Neural progenitor cell (in vitro differentiated cells): ENCODE data around the gene PC. TPM values are rescaled to one million over a fixed set of nuclear protein-coding genes. Genes with fewer than 3 reads are reported as not detected.

Experiments used
- DNase-seq: peaks from one replicate; pipeline ENCODE4 v3.0.0-alpha.2; 2016; ENCODE audit warnings: low spot score
- H2AFZ ChIP-seq: fragments of 200-600 bp; sonication (generic); replicated peaks from 2 replicates; pipeline ENCODE4 v1.6.1; 2016; ENCODE audit warnings: antibody characterized with exemption
- H3F3A ChIP-seq: fragments of 200-600 bp; sonication (generic); 2 replicates; pipeline ENCODE4 v1.6.1; 2016; ENCODE audit warnings: antibody characterized with exemption, low read depth
- H3K27ac ChIP-seq: fragments of 200-600 bp; sonication (generic); 2 replicates; pipeline ENCODE4 v1.5.1; 2016; ENCODE audit warnings: mild to moderate bottlenecking
- H3K27me3 ChIP-seq: fragments of 200-600 bp; sonication (generic); 2 replicates; pipeline ENCODE4 v1.6.1; 2016; ENCODE audit warnings: mild to moderate bottlenecking, moderate library complexity
- H3K36me3 ChIP-seq: fragments of 200-600 bp; sonication (generic); 2 replicates; pipeline ENCODE4 v1.5.1; 2016
- H3K4me1 ChIP-seq: fragments of 200-600 bp; sonication (generic); 2 replicates; pipeline ENCODE4 v1.6.1; 2016; ENCODE audit warnings: mixed run types
- H3K4me2 ChIP-seq: fragments of 200-600 bp; sonication (generic); 2 replicates; pipeline ENCODE4 v1.6.1; 2016
- H3K4me3 ChIP-seq: fragments of 200-600 bp; sonication (generic); 2 replicates; pipeline ENCODE4 v1.5.1; 2016
- H3K79me2 ChIP-seq: fragments of 200-600 bp; sonication (generic); 2 replicates; pipeline ENCODE4 v1.6.1; 2016; ENCODE audit warnings: low read depth
- H3K9ac ChIP-seq: fragments of 200-600 bp; sonication (generic); 2 replicates; pipeline ENCODE4 v1.6.1; 2016
- H3K9me3 ChIP-seq: fragments of 200-600 bp; sonication (generic); 2 replicates; pipeline ENCODE4 v1.5.1; 2016; ENCODE audit warnings: low read depth
- H4K20me1 ChIP-seq: fragments of 200-600 bp; sonication (generic); 2 replicates; pipeline ENCODE4 v1.6.1; 2016; ENCODE audit warnings: low read depth
- H3K27ac Mint-ChIP-seq: 3 replicates; pipeline ENCODE4 v1.8.0; 2021; ENCODE audit warnings: mixed read lengths
- H3K27me3 Mint-ChIP-seq: 2 replicates; pipeline ENCODE4 v1.8.0; 2022; ENCODE audit warnings: low read depth, mild to moderate bottlenecking, inconsistent platforms, moderate library complexity, mixed read lengths; ENCODE audit not compliant: insufficient read depth
- H3K36me3 Mint-ChIP-seq: 3 replicates; pipeline ENCODE4 v1.8.0; 2021; ENCODE audit warnings: mixed read lengths
- H3K4me1 Mint-ChIP-seq: 3 replicates; pipeline ENCODE4 v1.8.0; 2021; ENCODE audit warnings: mixed read lengths
- H3K4me3 Mint-ChIP-seq: 3 replicates; pipeline ENCODE4 v1.8.0; 2021; ENCODE audit warnings: mild to moderate bottlenecking, moderate library complexity, mixed read lengths
- H3K9me3 Mint-ChIP-seq: 3 replicates; pipeline ENCODE4 v1.8.0; 2020; ENCODE audit warnings: mixed read lengths
- CTCF ChIP-seq: fragments of 200-600 bp; sonication (generic); IDR thresholded peaks from 2 replicates; pipeline ENCODE4 v1.5.1; 2017; ENCODE audit warnings: antibody characterized with exemption, mild to moderate bottlenecking
- EZH2 ChIP-seq: fragments of 200-600 bp; sonication (generic); IDR thresholded peaks from 2 replicates; pipeline ENCODE4 v1.6.1; 2017; ENCODE audit warnings: antibody characterized with exemption, mild to moderate bottlenecking, moderate library complexity
- EZH2phosphoT487 ChIP-seq: fragments of 200-600 bp; sonication (generic); IDR thresholded peaks from 2 replicates; pipeline ENCODE4 v1.6.1; 2017; ENCODE audit warnings: antibody characterized with exemption
- total RNA-seq: library from RNA; depleted of rRNA; stranded (reverse); fragments of >200 nt; gene quantifications from 2 replicates; pipeline ENCODE4 v1.2.3, GENCODE V29; 2015; ENCODE audit warnings: low replicate concordance

Gene PC
- total RNA-seq, 1 donor from 2014 or later: 11.4 TPM

GRCh38 chr11:66814678-66815077, 143.5 kb downstream of the PC start:
- peaks cover 8% of the 10 kb centered on the region for H3K4me1 Mint-ChIP-seq
- Histone ChIP-seq H3K36me3 (no peaks in the 10 kb centered on the region), H3K4me1 (peaks cover 17% of the 10 kb centered on the region), H4K20me1 (no peaks in the 10 kb centered on the region), H2AFZ (no peak overlapping the region), H3F3A (peaks cover 25% of the 10 kb centered on the region), H3K27me3 (no peaks in the 10 kb centered on the region), H3K4me3 (no peak overlapping the region), H3K4me2 (no peak overlapping the region), H3K27ac (no peak overlapping the region), H3K9me3 (no peaks in the 10 kb centered on the region), H3K9ac (no peak overlapping the region), H3K79me2 (no peaks in the 10 kb centered on the region)
- peaks cover 7% of the 10 kb centered on the region for H3K36me3 Mint-ChIP-seq
- peaks cover 3% of the 10 kb centered on the region for H3K27me3 Mint-ChIP-seq
- TF ChIP-seq CTCF: no peak
- TF ChIP-seq EZH2phosphoT487: no peak
- no peak for TF ChIP-seq EZH2
- no peak for DNase-seq
- H3K27ac Mint-ChIP-seq: no peak overlapping the region
- no peak overlapping the region for H3K4me3 Mint-ChIP-seq
- H3K9me3 Mint-ChIP-seq: no peaks in the 10 kb centered on the region

GRCh38 chr11:66810576-66811185, 147.5 kb downstream of the PC start:
- Mint-ChIP-seq H3K27ac (no peak overlapping the region), H3K36me3 (peaks cover 11% of the 10 kb centered on the region), H3K9me3 (no peaks in the 10 kb centered on the region), H3K4me1 (peaks cover 2% of the 10 kb centered on the region), H3K4me3 (no peak overlapping the region), H3K27me3 (peaks cover 3% of the 10 kb centered on the region)
- no peaks in the 10 kb centered on the region for H3K9me3 ChIP-seq
- H3K9ac ChIP-seq: no peak overlapping the region
- DNase-seq: no peak
- H2AFZ ChIP-seq: no peak overlapping the region
- TF ChIP-seq EZH2 (no peak), CTCF (no peak), EZH2phosphoT487 (no peak)
- H3K4me1 ChIP-seq: peaks cover 9% of the 10 kb centered on the region
- no peak overlapping the region for H3K27ac ChIP-seq
- no peaks in the 10 kb centered on the region for H3K27me3 ChIP-seq
- no peaks in the 10 kb centered on the region for H4K20me1 ChIP-seq
- H3K36me3 ChIP-seq: peaks cover 4% of the 10 kb centered on the region
- no peak overlapping the region for H3K4me2 ChIP-seq
- H3K4me3 ChIP-seq: no peak overlapping the region
- no peaks in the 10 kb centered on the region for H3K79me2 ChIP-seq
- peaks cover 22% of the 10 kb centered on the region for H3F3A ChIP-seq

- Histone ChIP-seq H3K4me1 (peaks cover 9% of the 10 kb centered on the region), H3K9me3 (no peaks in the 10 kb centered on the region), H3K27ac (no peak overlapping the region), H3K27me3 (no peaks in the 10 kb centered on the region), H3K79me2 (no peaks in the 10 kb centered on the region), H3K36me3 (peaks cover 4% of the 10 kb centered on the region), H2AFZ (no peak overlapping the region), H3F3A (peaks cover 22% of the 10 kb centered on the region), H3K4me3 (no peak overlapping the region), H3K4me2 (no peak overlapping the region), H4K20me1 (no peaks in the 10 kb centered on the region), H3K9ac (no peak overlapping the region)
- peaks cover 3% of the 10 kb centered on the region for H3K27me3 Mint-ChIP-seq
- H3K27ac Mint-ChIP-seq: no peak overlapping the region
- peaks cover 2% of the 10 kb centered on the region for H3K4me1 Mint-ChIP-seq
- H3K36me3 Mint-ChIP-seq: peaks cover 11% of the 10 kb centered on the region
- no peak overlapping the region for H3K4me3 Mint-ChIP-seq
- TF ChIP-seq CTCF: no peak
- no peak for TF ChIP-seq EZH2
- no peak for TF ChIP-seq EZH2phosphoT487
- H3K9me3 Mint-ChIP-seq: no peaks in the 10 kb centered on the region
- no peak for DNase-seq
Observed at GRCh38 chr11:66809592-66809991, 148.6 kb downstream of the PC start.
